NCI-H526 (cell line): ENCODE measurements around the gene GRK1.
A peak's percentile ranks its signal among the peaks of the same experiment; 100 is the strongest.

Source experiments
- DNase-seq, 2 experiments: peaks; one replicate each; lab custom pipeline; 2025; lab: John Stamatoyannopoulos, UW

The GRK1 gene

DNA sequence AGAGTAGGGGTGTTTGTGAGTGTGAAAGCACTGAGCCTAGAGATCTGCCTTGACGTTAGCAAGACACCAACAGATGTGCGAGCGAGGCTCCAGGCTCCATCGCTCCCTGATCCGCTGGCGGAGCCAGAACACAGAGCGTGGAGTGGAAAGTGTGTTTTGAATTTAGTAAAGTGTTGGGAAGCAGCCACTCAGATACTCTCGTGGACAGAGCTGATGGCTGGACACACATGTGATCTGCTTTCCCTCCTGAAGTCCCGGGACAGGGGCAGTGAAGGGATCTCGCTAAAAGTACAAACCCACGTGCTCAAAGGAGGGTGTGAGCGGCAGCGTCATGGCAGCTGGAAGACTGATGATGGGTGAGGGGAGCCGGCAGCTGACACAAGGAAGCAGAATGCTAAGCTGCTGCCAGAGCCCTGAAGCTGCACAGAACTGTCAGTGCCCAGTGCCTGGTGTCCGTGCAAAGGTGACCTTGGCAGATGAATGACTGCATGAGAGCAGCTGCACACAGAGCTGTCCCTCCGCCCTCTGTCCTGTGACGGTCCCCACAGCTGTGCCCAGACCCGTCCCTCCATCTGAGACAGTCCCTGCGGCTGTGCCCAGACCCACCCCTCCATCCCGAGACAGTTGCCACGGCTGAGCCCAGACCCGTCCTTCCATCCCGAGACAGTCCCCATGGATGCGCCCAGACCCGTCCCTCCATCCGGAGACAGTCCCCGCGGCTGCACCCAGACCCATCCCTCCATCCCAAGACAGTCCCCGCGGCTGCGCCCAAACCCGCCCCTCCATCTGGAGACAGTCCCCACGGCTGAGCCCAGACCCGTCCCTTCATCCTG, 62.4 kb downstream of the GRK1 start:
- DNase-seq = peak in 1 of 2 experiments; percentile 57

DNA sequence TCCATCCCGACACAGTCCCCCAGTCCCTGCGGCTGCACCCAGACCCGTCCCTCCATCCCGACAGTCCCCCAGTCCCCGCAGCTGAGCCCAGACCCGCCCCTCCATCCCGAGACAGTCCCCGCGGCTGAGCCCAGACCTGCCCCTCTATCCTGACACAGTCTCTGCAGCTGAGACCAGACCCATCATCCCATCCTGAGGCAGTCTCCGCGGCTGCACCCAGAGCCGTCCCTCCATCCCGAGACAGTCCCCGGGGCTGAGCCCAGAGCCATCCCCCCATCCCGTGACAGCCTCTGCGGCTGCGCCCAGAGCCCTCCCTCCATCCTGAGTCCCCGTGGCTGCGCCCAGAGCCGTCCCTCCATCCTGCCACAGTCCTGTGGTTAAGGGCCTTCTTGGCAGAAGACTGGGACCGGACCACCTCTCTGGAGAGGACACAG, 63.3 kb downstream of the GRK1 start:
- DNase-seq = peak in 1 of 2 experiments; percentile 36

GRCh38 chr13:113730831-113731191, 63.8 kb downstream of the GRK1 start:
- no peak for DNase-seq

DNA sequence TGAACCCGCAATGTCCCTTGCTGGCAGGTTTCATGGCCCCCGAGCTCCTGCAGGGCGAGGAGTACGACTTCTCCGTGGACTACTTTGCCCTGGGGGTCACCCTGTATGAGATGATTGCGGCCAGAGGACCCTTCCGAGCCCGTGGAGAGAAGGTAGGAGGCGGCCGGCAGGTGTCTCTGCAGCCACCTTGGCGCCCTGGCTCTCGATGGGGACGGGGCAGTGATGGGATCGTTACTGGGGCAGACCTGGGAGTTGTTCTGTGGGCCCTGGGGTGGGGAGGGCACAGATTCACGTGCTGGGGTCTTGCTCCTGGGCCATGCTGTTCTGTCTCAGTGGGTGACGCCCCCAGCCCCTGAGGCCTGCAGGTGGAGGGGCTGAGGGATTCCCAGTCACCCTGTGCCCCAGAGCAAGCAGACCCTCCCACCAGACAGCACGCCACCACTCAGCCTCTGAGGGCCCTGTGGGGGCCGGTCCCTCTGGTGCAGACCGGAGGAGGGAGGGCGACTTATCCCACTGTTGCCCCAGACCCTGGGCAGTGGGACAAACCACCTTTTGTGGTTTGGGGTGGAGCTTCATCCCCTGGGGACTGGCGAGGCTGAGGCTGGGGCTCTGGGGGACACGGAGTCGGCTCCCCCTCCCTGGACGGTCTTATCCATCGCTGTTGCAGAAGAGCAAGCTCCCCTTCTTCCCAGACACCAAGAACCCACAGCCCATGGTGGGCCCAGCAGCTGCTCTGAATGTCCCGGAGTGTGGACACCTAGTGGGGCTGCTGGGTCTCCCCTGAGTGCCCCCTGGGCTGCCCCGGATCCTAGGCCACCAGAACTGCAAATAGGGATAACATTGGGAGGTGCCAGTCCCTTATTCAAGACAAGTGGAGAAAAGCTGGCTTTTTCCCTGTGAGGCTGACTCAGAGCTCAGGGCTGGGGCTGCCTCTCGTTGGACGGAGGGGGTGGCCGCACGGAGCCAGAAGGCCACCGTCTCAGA, 64.5 kb downstream of the GRK1 start:
- DNase-seq = peak in 1 of 2 experiments; percentile 74

GRCh38 chr13:113732176-113732960, 65.3 kb downstream of the GRK1 start:
- DNase-seq = no peak

DNA sequence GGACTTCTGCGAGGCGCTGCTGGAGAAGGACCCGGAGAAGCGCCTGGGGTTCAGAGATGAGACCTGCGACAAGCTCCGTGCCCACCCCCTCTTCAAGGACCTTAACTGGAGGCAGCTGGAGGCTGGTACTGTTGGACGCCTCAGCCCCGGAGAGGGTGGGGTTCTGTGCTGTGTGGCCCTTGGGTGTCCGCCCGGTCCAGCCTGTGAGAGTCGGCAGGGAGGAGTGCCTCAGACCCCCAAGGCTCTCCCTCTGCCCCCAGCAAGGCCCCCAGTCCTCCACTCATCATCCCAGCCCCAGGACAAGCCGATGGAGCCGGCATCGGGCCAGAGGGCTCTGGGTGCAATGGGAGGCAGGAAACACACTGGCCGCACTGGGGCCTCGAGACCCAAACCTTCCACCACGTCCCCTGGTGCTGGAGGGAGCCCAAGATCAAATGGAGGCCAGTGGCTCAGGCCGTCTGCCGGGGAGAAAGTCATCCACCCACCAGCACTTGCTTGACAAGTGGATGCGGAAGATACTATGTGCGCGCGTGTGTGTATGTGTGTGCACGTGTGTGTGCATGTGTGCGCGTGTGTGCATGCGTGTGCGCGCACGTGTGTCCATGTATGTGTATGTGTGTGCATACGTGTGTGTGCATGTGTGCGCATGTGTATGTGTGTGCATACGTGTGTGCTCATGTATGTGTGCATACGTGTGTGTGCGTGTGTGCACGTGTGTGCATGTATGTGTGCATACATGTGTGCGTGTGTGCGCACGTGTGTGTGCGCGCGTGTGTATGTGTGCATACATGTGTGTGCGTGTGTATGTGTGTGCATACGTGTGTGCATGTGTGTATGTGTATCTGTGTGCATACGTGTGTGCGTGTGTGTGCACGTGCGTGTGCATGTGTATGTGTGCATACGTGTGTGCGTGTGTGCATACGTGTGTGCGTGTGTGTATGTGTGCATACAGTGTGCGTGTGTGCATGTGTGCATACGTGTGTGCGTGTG, 66.2 kb downstream of the GRK1 start:
- DNase-seq = no peak

DNA sequence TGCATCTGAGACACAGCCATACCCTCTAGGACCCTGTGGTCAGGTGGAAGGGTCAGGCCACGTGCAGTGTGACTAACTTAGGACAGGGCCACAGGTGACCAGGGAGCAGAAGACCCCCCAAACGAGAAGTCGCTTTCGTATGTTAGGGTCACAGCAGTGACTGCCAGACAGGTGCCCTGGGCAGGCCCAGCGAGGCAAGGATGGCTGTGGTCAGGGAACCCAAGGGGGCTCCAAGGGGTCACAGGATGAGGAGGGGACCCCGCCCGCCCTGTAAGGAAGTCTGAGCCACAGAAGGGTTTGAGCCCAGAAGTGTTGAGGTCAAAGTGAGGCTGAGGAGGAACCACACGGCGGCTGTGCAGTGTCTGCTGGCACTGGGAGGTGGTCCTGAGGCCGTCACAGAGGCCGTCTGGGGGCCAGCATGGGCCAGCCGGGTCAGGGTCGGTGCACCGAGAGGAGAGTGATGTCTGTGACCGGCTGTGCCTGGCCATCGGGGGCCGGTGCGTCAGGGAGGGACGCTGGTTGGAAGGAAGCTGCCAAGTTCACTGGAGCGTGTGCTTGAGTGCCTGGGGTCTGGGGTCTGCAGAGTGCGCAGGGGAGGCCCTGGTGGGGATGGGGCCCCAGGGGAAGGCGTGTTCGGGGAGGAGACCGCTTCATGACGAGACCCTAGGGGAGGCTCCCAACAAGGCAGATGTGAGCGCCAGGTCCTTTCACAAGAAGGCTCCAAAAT, 67.2 kb downstream of the GRK1 start:
- no peak for DNase-seq

GRCh38 chr13:113734826-113735125, 67.8 kb downstream of the GRK1 start:
- DNase-seq = no peak

DNA sequence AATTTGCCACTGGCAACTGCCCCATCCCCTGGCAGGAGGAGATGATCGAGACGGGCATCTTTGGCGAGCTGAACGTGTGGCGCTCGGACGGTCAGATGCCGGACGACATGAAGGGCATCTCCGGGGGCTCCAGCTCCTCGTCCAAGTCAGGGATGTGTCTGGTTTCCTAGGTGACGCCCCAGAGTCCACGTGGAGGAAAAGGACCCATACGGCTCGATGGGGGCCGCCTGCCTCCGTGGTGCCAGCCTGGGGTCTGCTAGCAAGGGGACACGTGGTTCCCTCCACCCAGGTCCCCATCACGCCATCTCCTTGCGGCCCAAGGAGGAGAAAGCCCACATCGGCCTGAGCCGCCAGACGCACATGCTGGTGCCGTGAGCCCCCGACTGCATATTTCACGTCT, 68.2 kb downstream of the GRK1 start:
- no peak for DNase-seq

DNA sequence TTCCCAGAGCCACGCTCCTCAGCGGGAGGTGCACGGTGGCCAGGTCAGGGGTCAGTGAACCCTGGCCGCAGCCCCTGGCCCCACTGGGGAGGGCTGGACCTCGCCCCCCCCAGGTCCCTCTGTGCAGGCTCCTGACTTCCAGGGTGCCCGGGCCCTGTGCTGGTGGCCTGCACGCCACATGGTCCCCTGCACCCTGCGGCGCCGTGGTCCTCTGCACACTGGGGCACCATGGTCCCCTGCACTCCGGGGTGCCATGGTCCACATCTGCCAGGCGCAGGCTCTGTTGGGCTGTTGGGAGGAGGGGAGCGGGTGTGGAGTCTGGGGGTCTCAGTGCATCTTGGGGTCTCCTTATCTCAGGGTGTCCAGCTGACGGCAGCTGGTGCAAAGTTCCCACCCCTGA, 68.7 kb downstream of the GRK1 start:
- no peak for DNase-seq

- DNase-seq = no peak
These were observed 69.3 kb downstream of the GRK1 start for GRCh38 chr13:113736258-113736731.

GRCh38 chr13:113737803-113738202, 70.8 kb downstream of the GRK1 start:
- DNase-seq = no peak

- no peak for DNase-seq
These were observed 72.7 kb downstream of the GRK1 start for GRCh38 chr13:113739527-113740285.

DNA sequence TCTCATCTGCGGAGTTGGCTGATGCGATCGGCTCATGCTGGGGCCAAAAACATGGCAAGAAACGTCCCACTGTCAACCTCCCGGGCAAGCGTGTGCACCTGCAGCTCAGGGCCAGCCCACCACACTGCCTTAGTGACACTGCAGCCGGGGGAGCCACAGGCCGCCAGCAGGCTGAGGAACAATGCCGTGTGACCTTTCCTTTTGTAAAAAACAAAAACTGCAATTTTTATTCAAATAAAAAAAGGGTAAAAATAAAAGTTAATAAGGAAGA, 73.2 kb downstream of the GRK1 start:
- no peak for DNase-seq

DNA sequence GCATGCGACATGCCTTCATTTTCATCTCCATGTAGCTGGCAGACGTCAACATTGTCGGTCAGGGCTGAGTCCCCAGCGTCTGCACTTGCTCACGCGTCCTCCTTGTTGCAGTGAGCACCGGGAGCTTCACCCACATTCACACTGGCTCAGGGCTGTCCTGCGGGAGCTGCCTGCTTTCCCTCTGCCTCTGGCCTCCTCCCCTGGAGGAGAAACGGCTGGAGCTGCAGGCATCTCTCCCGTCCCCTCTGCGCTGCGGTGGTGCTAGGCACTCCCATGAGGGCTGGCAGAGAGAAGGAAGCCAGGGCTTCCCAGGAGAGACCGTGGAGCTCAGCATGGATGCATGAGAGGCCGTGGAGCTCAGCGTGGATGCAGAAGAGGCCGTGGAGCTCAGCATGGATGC, 73.6 kb downstream of the GRK1 start:
- no peak for DNase-seq

- peak; percentile 68 to 79 for DNase-seq
These were observed 74.2 kb downstream of the GRK1 start for GRCh38 chr13:113741191-113741668.

- peak; percentile 99 for DNase-seq
These were observed 75.0 kb downstream of the GRK1 start for GRCh38 chr13:113742000-113742441.

- DNase-seq = peak; percentile 47 to 67
These were observed 75.6 kb downstream of the GRK1 start for GRCh38 chr13:113742445-113743120.
